ENCODE results near the gene GPC6.

DNA sequence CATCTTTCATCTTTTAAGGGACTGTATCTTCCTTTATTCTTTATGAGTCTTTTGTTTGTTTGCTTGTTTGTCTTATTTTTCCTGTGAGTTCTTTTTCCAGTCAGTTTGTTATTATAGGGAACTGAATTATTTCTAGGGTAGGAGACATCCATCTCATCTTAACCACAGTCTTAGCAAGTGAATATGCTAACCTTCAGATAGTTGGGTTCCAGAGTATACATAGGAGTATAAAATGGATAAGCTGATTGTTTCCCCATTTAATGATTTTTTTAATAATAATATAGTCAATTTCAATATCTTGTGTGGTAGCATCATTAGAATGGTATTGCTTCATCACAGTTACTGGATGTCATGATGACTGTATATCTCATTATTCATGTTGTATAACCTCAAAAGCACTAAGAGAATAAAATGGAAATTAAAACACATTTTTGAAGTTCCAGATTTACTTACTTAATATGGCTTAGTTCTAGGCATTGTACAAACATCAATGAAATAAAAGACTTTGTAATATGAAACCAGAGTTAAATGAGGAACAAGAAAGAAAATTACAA, 33.0 kb downstream of the GPC6 start:
- TF ChIP-seq EZH2 (IDR thresholded peaks at IDR 0.05; ENCODE audit: insufficient read depth, poor library complexity, severe bottlenecking): no peak
- no peak for TF ChIP-seq EZH2phosphoT487 (IDR thresholded peaks at IDR 0.05; ENCODE audit: insufficient read depth, low read depth)

Data from GM23248 (cell line).